ENCODE data around the gene SPATA20. TPM values are rescaled to one million over a fixed set of nuclear protein-coding genes. Genes with fewer than 3 reads are reported as not detected.
A peak's percentile ranks its signal among the peaks of the same experiment; 100 is the strongest.

SPATA20 gene
- total and polyA plus RNA-seq, 2 donors from 2014 or later = 52.7 to 60.4 TPM

GRCh38 chr17:50505591-50506130, 41.3 kb upstream of the SPATA20 start:
- FAIRE-seq = no peak

DNA sequence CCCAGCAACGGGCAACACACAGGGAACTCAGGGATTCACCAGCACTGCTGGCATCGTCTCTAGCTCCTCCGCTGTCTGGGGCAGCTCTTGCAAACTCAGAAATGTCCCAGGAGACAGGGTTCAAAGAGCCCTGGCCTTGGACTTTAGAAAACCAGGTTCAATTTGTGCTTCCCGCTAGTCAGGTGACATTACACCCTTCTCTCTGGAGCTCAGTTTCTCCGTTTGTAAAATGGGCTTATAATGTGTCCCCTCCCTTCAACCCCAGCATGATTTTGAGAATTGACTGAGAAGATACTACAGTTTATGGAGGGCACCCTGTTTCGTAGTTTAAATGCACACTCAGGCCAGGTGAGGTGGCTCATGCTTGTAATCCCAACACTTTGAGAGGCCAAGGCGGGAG, 40.7 kb upstream of the SPATA20 start:
- Histone ChIP-seq H3K27me3 (ENCODE audit: control insufficient read depth, insufficient read depth, low read length) (no peaks in the 10 kb centered on the region), H3K36me3 (ENCODE audit: control insufficient read depth in 2 of 3, insufficient read depth in 3 of 3, low read length in 3 of 3) (no peaks in the 10 kb centered on the region), H3K9ac (ENCODE audit: low read length in 3 of 3) (no peak overlapping the region), H3K9me3 (ENCODE audit: control insufficient read depth in 2 of 3, insufficient read depth in 1 of 3, low read length in 3 of 3) (no peaks in the 10 kb centered on the region), H3K27ac (ENCODE audit: low read depth in 2 of 2, low read length in 2 of 2) (no peak overlapping the region), H3K4me3 (ENCODE audit: low read length in 3 of 3) (no peak overlapping the region), H3K4me1 (ENCODE audit: control insufficient read depth in 2 of 3, insufficient read depth in 2 of 3, low read depth in 1 of 3, low read length in 3 of 3) (peaks cover 0 to 6% (median 0%) of the 10 kb centered on the region in 3 donors)
- intact Hi-C loops (cut with DNase I) = no loop called here
- FAIRE-seq = no peak
- peak in 1 of 5 donors; percentile 12 for DNase-seq
- TF ChIP-seq, protein P1, sequence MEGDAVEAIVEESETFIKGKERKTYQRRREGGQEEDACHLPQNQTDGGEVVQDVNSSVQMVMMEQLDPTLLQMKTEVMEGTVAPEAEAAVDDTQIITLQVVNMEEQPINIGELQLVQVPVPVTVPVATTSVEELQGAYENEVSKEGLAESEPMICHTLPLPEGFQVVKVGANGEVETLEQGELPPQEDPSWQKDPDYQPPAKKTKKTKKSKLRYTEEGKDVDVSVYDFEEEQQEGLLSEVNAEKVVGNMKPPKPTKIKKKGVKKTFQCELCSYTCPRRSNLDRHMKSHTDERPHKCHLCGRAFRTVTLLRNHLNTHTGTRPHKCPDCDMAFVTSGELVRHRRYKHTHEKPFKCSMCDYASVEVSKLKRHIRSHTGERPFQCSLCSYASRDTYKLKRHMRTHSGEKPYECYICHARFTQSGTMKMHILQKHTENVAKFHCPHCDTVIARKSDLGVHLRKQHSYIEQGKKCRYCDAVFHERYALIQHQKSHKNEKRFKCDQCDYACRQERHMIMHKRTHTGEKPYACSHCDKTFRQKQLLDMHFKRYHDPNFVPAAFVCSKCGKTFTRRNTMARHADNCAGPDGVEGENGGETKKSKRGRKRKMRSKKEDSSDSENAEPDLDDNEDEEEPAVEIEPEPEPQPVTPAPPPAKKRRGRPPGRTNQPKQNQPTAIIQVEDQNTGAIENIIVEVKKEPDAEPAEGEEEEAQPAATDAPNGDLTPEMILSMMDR (IDR thresholded peaks at IDR 0.05; ENCODE audit: borderline replicate concordance, extremely low read depth, insufficient read depth) = no peak

More at GRCh38 chr17:50505591-50506130, 41.3 kb upstream of the SPATA20 start:
- Histone ChIP-seq H3K4me3 (ENCODE audit: low read length in 3 of 3) (no peak overlapping the region), H3K4me1 (ENCODE audit: control insufficient read depth in 2 of 3, insufficient read depth in 2 of 3, low read depth in 1 of 3, low read length in 3 of 3) (peaks cover 0 to 6% (median 0%) of the 10 kb centered on the region in 3 donors), H3K9ac (ENCODE audit: low read length in 3 of 3) (no peak overlapping the region), H3K9me3 (ENCODE audit: control insufficient read depth in 2 of 3, insufficient read depth in 1 of 3, low read length in 3 of 3) (no peaks in the 10 kb centered on the region), H3K27me3 (ENCODE audit: control insufficient read depth, insufficient read depth, low read length) (no peaks in the 10 kb centered on the region), H3K36me3 (ENCODE audit: control insufficient read depth in 2 of 3, insufficient read depth in 3 of 3, low read length in 3 of 3) (no peaks in the 10 kb centered on the region), H3K27ac (ENCODE audit: low read depth in 2 of 2, low read length in 2 of 2) (no peak overlapping the region)
- DNase-seq = peak in 1 of 5 donors; percentile 7
- intact Hi-C loops (cut with DNase I) = no loop called here
- TF ChIP-seq, protein P1 (IDR thresholded peaks at IDR 0.05; ENCODE audit: borderline replicate concordance, extremely low read depth, insufficient read depth) = no peak

GRCh38 chr17:50507871-50508572, 39.0 kb upstream of the SPATA20 start, which contains the start of gene MYCBPAP:
Gene MYCBPAP (plus strand): TSS chr17:50508439. CDS start chr17:50508675, 236 bp downstream.
- TF ChIP-seq, protein P1 (IDR thresholded peaks at IDR 0.05; ENCODE audit: borderline replicate concordance, extremely low read depth, insufficient read depth) = peak; percentile 31
- DNase-seq (peak; percentile 85 to 96 (median 90)), FAIRE-seq (no peak)
- Histone ChIP-seq H3K9ac (ENCODE audit: low read length in 3 of 3) (peak within 1 kb of the TSS in 2 of 3 donors; percentile 54 to 72), H3K9me3 (ENCODE audit: control insufficient read depth in 2 of 3, insufficient read depth in 1 of 3, low read length in 3 of 3) (no peaks in the 10 kb centered on the region), H3K36me3 (ENCODE audit: control insufficient read depth in 2 of 3, insufficient read depth in 3 of 3, low read length in 3 of 3) (no peaks in the 10 kb centered on the region), H3K27me3 (ENCODE audit: control insufficient read depth, insufficient read depth, low read length) (no peaks in the 10 kb centered on the region), H3K4me1 (ENCODE audit: control insufficient read depth in 2 of 3, insufficient read depth in 2 of 3, low read depth in 1 of 3, low read length in 3 of 3) (peaks cover 0 to 6% (median 0%) of the 10 kb centered on the region in 3 donors), H3K27ac (ENCODE audit: low read depth in 2 of 2, low read length in 2 of 2) (peak within 1 kb of the TSS; percentile 52 to 71), H3K4me3 (ENCODE audit: low read length in 3 of 3) (peak within 1 kb of the TSS; percentile 12 to 67 (median 61))
- intact Hi-C loops (cut with DNase I) = no loop called here
